Suprapubic skin (tissue), 3 donors: ENCODE data around the gene HOXC10.

ENCODE experiments used
- POLR2AphosphoS5 ChIP-seq, 3 donors: sonication (generic); formaldehyde crosslinking; IDR thresholded peaks; one replicate each; pipeline ENCODE4 v1.6.1; 2017; ENCODE audit warnings: antibody characterized with exemption in 3 of 3
- TF ChIP-seq, protein P1 (sequence below), 2 donors: fragments of 200-600 bp in 1 of 2; fragments of 450-650 bp in 1 of 2; sonication (generic) in 1 of 2; IDR thresholded peaks; one replicate each; pipeline ENCODE4 v1.5.1; 2016 to 2019; ENCODE audit warnings: antibody characterized with exemption in 2 of 2, mild to moderate bottlenecking in 1 of 2, moderate library complexity in 1 of 2

DNA sequence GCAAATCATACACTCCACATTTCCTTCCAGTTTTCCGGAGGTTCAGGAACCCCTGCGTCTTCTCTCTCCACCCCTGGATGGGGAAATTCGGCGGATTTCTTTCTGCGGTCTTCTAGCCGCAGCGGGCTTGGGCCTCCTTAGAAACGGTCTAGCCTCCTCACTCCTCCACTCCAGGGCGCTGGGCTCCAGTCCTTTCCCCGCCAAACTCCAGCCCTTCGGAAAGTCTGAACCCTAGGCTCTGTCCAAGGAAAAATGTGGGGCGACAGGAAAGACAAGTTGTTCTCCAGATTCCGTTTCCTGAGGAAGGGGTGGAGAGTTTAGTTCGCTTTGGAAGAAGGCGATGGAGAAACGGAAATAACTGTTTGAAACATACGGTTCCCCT is 1.4 kb upstream of the HOXC10 start:
- TF ChIP-seq, protein P1, sequence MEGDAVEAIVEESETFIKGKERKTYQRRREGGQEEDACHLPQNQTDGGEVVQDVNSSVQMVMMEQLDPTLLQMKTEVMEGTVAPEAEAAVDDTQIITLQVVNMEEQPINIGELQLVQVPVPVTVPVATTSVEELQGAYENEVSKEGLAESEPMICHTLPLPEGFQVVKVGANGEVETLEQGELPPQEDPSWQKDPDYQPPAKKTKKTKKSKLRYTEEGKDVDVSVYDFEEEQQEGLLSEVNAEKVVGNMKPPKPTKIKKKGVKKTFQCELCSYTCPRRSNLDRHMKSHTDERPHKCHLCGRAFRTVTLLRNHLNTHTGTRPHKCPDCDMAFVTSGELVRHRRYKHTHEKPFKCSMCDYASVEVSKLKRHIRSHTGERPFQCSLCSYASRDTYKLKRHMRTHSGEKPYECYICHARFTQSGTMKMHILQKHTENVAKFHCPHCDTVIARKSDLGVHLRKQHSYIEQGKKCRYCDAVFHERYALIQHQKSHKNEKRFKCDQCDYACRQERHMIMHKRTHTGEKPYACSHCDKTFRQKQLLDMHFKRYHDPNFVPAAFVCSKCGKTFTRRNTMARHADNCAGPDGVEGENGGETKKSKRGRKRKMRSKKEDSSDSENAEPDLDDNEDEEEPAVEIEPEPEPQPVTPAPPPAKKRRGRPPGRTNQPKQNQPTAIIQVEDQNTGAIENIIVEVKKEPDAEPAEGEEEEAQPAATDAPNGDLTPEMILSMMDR (IDR thresholded peaks at IDR 0.05): no peak
- TF ChIP-seq POLR2AphosphoS5 (IDR thresholded peaks at IDR 0.05): no peak
